Gastrocnemius medialis (tissue), 4 donors: Measurements from ENCODE around the gene L3MBTL2. TPM values are rescaled to one million over a fixed set of nuclear protein-coding genes. Genes with fewer than 3 reads are reported as not detected.

Experiments used
- ATAC-seq, 2 donors: fragments of 150-250 bp; one replicate each; pipeline ENCODE4 v1.9.1; 2016
- DNase-seq, 2 donors: peaks; one replicate each; pipeline ENCODE4 v3.0.0-alpha.2; 2019
- H3K27ac ChIP-seq, 4 donors: fragments of 200-600 bp; sonication (generic); 1 replicate in 1 of 4; 2 replicates in 3 of 4; pipeline ENCODE4 v1.5.1; 2016 to 2018; ENCODE audit warnings: mild to moderate bottlenecking in 2 of 4, moderate library complexity in 1 of 4
- H3K27me3 ChIP-seq, 3 donors: fragments of 200-600 bp; sonication (generic) in 2 of 3; 1 replicate in 1 of 3; 2 replicates in 2 of 3; pipeline versions ENCODE4 v1.5.1 to v1.6.0; 2016 to 2019; ENCODE audit warnings: mild to moderate bottlenecking in 1 of 3, moderate library complexity in 1 of 3
- H3K36me3 ChIP-seq, 2 donors: fragments of 200-600 bp; sonication (generic) in 1 of 2; one replicate each; pipeline ENCODE4 v1.5.1; 2017 to 2018
- H3K4me1 ChIP-seq, 2 donors: fragments of 200-600 bp; sonication (generic) in 1 of 2; one replicate each; pipeline ENCODE4 v1.5.1; 2016 to 2017; ENCODE audit warnings: mild to moderate bottlenecking in 2 of 2
- H3K4me3 ChIP-seq, 4 donors: fragments of 200-600 bp; sonication (generic) in 3 of 4; 1 replicate in 1 of 4; 2 replicates in 3 of 4; pipeline ENCODE4 v1.5.1; 2016 to 2019; ENCODE audit warnings: mild to moderate bottlenecking in 2 of 4
- H3K9me3 ChIP-seq, 3 donors: fragments of 200-600 bp; sonication (generic) in 2 of 3; 1 replicate in 1 of 3; 2 replicates in 2 of 3; pipeline ENCODE4 v1.5.1; 2016 to 2019
- CTCF ChIP-seq, 5 experiments: fragments of 450-650 bp in 3 of 5; fragments of 200-600 bp in 2 of 5; sonication (generic) in 2 of 5; IDR thresholded peaks in 4 of 5; conservative IDR thresholded peaks in 1 of 5; 1 replicate in 4 of 5; 2 replicates in 1 of 5; pipeline ENCODE4 v1.5.1; 2016 to 2019; ENCODE audit warnings: antibody characterized with exemption in 5 of 5, mild to moderate bottlenecking in 3 of 5, moderate library complexity in 3 of 5
- POLR2A ChIP-seq, 2 donors: fragments of 450-650 bp; IDR thresholded peaks; one replicate each; pipeline ENCODE4 v1.6.1; 2017; ENCODE audit warnings: antibody characterized with exemption in 2 of 2, mild to moderate bottlenecking in 2 of 2, moderate library complexity in 2 of 2
- in situ Hi-C, 4 donors: fragments of 200-750 bp; cut with MboI; loops; one replicate each; pipeline versions ENCODE4 v1.15.0 to v1.8.0; 2017; ENCODE audit warnings: low sequenced_read_pairs in 4 of 4
- intact Hi-C: fragments of 100-400 bp; cut with DNase I; formaldehyde crosslinking; loops from one replicate; pipeline ENCODE4 v1.15.1; 2023; ENCODE audit warnings: low total_unique reads
- total RNA-seq, 4 donors: library from RNA; depleted of rRNA; stranded (reverse); fragments of >200 nt; gene quantifications; one replicate each; pipeline versions ENCODE4 v1.1.0 to v1.2.3, GENCODE V29; 2016

Gene L3MBTL2
- total RNA-seq, 4 donors from 2014 or later: 4.8 to 14.4 (median 12.4) TPM

- no peaks in the 10 kb centered on the region for H3K4me1 ChIP-seq
- TF ChIP-seq POLR2A (IDR thresholded peaks at IDR 0.05) (no peak), CTCF (IDR thresholded peaks at IDR 0.05 in 4 of 5, conservative IDR thresholded peaks at IDR 0.05 in 1 of 5) (no peak)
- H3K27me3 ChIP-seq: no peaks in the 10 kb centered on the region
- H3K9me3 ChIP-seq: no peaks in the 10 kb centered on the region
- intact Hi-C loops (no loop called here), in situ Hi-C loops (no loop called here)
- peaks cover 0 to 30% of the 10 kb centered on the region in 2 donors for H3K36me3 ChIP-seq
- H3K27ac ChIP-seq: no peak overlapping the region
- no peak for DNase-seq
- ATAC-seq: no peak
- no peak overlapping the region for H3K4me3 ChIP-seq
These were observed 26.3 kb downstream of the L3MBTL2 start for GRCh38 chr22:41231369-41231768.

GRCh38 chr22:41234815-41235695 is 29.9 kb downstream of the L3MBTL2 start:
- DNase-seq: no peak
- no peak overlapping the region for H3K4me3 ChIP-seq
- in situ Hi-C loops (no loop called here), intact Hi-C loops (no loop called here)
- H3K4me1 ChIP-seq: peaks cover 0 to 6% of the 10 kb centered on the region in 2 donors
- ATAC-seq: no peak
- TF ChIP-seq CTCF (IDR thresholded peaks at IDR 0.05 in 4 of 5, conservative IDR thresholded peaks at IDR 0.05 in 1 of 5): no peak
- no peak for TF ChIP-seq POLR2A (IDR thresholded peaks at IDR 0.05)
- H3K9me3 ChIP-seq: no peaks in the 10 kb centered on the region
- no peak overlapping the region for H3K27ac ChIP-seq
- no peaks in the 10 kb centered on the region for H3K27me3 ChIP-seq
- peaks cover 0 to 9% of the 10 kb centered on the region in 2 donors for H3K36me3 ChIP-seq

GRCh38 chr22:41237036-41237706 is 32.1 kb downstream of the L3MBTL2 start:
- peaks cover 0 to 6% of the 10 kb centered on the region in 2 donors for H3K4me1 ChIP-seq
- H3K9me3 ChIP-seq: no peaks in the 10 kb centered on the region
- intact Hi-C loops (loop anchor here (1.0 kb wide), 1 partner anchor 315 kb away; no protein-coding TSS in a partner anchor), in situ Hi-C loops (no loop called here)
- H3K27ac ChIP-seq: no peak overlapping the region
- peak overlapping the region; percentile 33 to 53 (median 44) for H3K4me3 ChIP-seq
- ATAC-seq: no peak
- no peaks in the 10 kb centered on the region for H3K36me3 ChIP-seq
- TF ChIP-seq CTCF (IDR thresholded peaks at IDR 0.05 in 4 of 5, conservative IDR thresholded peaks at IDR 0.05 in 1 of 5): no peak
- no peak for TF ChIP-seq POLR2A (IDR thresholded peaks at IDR 0.05)
- H3K27me3 ChIP-seq: no peaks in the 10 kb centered on the region
- no peak for DNase-seq

GRCh38 chr22:41237707-41238569 is 32.8 kb downstream of the L3MBTL2 start:
- Histone ChIP-seq H3K9me3 (no peaks in the 10 kb centered on the region), H3K27ac (no peak overlapping the region), H3K4me1 (peaks cover 0 to 6% of the 10 kb centered on the region in 2 donors), H3K4me3 (peak overlapping the region; percentile 33 to 53 (median 44)), H3K27me3 (no peaks in the 10 kb centered on the region), H3K36me3 (no peaks in the 10 kb centered on the region)
- TF ChIP-seq POLR2A (IDR thresholded peaks at IDR 0.05): no peak
- TF ChIP-seq CTCF (IDR thresholded peaks at IDR 0.05 in 4 of 5, conservative IDR thresholded peaks at IDR 0.05 in 1 of 5): peak; percentile 24 to 57 (median 49)
- peak; percentile 17 to 58 for DNase-seq
- intact Hi-C loops: loop anchor here (1.0 kb wide), 1 partner anchor 316 kb away; no protein-coding TSS in a partner anchor
- in situ Hi-C loops: no loop called here
- ATAC-seq: peak; percentile 61 to 67
